ENCODE results near the gene UCHL1.

UCHL1 gene

DNA sequence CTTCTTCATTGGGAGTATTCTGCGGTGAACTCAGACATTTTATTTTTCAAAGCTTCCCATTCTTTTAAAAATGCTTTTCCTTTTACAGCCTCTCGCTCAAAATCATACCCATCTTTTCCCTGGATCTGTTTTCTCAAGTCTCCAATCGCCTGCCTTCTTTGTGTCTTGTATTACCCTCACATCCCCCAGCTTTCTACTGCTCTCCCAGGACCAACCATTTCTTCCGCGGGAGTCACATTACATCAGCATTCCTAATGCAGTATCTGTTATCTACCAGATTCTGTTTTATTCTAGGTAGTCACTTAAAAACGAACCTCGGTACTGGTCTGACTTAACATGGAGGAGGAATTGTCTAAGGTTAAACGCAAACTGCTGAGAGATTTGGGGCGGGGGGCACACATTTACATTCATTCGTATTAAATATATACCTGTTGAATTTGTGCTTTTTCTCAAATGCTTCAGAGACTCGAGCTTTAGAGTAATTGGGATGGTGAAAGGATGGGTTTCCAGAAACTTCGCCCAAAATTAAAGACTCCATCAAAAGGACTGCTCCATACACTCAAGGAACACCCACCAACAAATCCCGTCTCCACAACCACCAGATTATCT is 493 bp upstream of the UCHL1 start:
- TF ChIP-seq, protein P1, sequence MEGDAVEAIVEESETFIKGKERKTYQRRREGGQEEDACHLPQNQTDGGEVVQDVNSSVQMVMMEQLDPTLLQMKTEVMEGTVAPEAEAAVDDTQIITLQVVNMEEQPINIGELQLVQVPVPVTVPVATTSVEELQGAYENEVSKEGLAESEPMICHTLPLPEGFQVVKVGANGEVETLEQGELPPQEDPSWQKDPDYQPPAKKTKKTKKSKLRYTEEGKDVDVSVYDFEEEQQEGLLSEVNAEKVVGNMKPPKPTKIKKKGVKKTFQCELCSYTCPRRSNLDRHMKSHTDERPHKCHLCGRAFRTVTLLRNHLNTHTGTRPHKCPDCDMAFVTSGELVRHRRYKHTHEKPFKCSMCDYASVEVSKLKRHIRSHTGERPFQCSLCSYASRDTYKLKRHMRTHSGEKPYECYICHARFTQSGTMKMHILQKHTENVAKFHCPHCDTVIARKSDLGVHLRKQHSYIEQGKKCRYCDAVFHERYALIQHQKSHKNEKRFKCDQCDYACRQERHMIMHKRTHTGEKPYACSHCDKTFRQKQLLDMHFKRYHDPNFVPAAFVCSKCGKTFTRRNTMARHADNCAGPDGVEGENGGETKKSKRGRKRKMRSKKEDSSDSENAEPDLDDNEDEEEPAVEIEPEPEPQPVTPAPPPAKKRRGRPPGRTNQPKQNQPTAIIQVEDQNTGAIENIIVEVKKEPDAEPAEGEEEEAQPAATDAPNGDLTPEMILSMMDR (IDR thresholded peaks at IDR 0.05; ENCODE audit: low read depth, low read length), result no peak
- peak overlapping the region; percentile 81 for H3K4me3 ChIP-seq (ENCODE audit: low read depth, low read length)
- in situ Hi-C loops (cut with HindIII; ENCODE audit: low sequenced_read_pairs), result no loop called here
- DNase-seq (ENCODE audit: low read depth, low spot score), result peak; percentile 61

DNA sequence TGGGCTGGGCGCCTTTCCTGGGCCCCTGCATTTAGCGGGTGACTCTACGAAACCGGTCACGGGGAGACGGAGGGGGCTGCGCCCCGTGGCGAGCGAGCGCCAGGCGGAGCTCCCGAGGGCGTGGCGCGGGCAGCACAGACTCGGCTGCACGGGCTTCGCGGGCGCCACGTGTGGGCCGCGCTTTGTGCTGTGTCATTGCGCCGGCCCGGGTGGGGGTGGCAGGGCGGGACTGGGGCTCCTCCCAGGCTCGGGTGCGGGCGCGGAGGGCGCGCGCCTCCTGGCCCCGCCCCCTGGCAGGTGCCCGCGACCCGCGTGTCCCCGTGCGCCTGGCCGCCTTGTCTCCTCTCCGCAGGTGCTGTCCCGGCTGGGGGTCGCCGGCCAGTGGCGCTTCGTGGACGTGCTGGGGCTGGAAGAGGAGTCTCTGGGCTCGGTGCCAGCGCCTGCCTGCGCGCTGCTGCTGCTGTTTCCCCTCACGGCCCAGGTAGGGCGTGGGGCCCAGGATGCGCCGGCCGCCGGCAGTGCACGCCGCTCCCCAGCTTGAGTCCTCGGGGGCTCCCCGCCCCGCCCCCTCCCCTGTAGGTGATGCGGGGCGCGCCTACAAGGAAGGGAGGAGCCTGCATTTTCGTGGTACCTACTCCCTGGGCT is 651 bp downstream of the UCHL1 start:
- DNase-seq (ENCODE audit: low read depth, low spot score), result peak; percentile 48
- TF ChIP-seq, protein P1 (IDR thresholded peaks at IDR 0.05; ENCODE audit: low read depth, low read length), result no peak
- in situ Hi-C loops (cut with HindIII; ENCODE audit: low sequenced_read_pairs), result no loop called here
- H3K4me3 ChIP-seq (ENCODE audit: low read depth, low read length), result peak overlapping the region; percentile 81

DNA sequence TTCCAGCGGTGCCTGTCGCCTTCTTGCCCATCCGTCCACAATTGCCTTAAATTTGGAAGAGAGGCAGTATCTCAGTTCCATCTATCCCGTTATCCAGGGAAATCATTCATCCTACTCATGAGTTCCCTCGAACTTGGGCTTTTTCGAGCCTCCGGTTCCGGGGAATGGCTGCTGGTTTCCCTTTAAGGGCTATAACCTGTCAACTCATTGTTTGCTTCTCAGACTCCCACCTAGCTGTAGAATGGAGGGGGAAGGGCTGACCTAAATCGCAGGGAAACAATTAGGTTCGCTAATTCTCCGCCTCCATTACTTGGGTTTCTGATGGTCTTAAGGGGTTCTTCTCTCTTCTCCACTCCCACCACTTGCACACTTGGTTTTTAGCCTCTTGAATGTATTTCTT is 1.2 kb downstream of the UCHL1 start:
- DNase-seq (ENCODE audit: low read depth, low spot score), result no peak
- in situ Hi-C loops (cut with HindIII; ENCODE audit: low sequenced_read_pairs), result no loop called here

DNA sequence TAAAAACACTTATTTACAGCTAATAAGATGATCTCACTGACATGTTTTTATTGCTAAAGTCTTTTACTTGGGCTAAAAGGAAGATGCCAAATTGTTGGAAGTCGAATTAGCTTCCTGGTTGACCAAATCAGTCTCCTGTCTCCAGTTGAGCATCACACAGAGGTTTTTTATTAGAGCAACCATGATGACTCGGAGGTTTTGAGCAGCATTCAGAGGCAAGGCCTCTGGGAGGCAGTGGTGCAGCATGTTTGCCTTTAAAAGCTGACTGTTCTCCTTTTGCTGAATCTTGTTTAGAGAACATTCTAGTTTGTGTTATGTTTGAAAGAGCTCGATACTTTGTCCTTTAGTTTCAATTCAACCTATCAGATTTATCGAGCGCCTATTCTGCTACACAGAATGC is 2.1 kb downstream of the UCHL1 start:
- in situ Hi-C loops (cut with HindIII; ENCODE audit: low sequenced_read_pairs), result no loop called here
- DNase-seq (ENCODE audit: low read depth, low spot score), result peak; percentile 76
- TF ChIP-seq, protein P1 (IDR thresholded peaks at IDR 0.05; ENCODE audit: low read depth, low read length), result peak; percentile 50
- H3K4me3 ChIP-seq (ENCODE audit: low read depth, low read length), result peak overlapping the region; percentile 3

More for the DNA sequence above, 1.2 kb downstream of the UCHL1 start:
- peak overlapping the region; percentile 81 for H3K4me3 ChIP-seq (ENCODE audit: low read depth, low read length)
- TF ChIP-seq, protein P1 (IDR thresholded peaks at IDR 0.05; ENCODE audit: low read depth, low read length), result no peak

DNA sequence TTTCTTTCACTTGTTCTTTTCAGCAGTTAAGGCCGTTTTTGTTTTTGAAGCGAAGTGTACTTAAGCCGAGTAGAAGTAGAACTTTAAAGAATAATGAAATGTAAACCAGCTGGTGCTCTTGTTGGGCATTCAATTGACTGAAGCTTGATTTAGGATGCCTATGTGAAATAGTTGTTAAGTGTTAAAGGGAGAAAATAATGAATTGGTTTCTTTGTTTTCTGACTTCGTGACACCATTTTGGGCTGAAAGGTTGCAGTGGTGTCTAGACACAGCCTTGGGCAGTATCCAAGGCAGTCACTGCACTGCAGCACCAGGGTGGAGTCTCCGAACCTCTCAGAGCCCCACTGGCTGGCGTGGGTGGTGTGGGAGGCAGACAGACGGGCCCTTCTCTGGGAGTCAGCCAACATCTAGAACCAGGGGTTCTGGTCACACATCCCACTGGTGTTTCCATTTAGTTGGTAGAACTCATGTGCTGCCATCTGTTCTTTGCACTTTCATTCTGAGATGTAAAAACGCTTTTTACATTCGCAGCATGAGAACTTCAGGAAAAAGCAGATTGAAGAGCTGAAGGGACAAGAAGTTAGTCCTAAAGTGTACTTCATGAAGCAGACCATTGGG is 3.5 kb downstream of the UCHL1 start:
- no peak overlapping the region for H3K4me3 ChIP-seq (ENCODE audit: low read depth, low read length)
- in situ Hi-C loops (cut with HindIII; ENCODE audit: low sequenced_read_pairs), result no loop called here
- DNase-seq (ENCODE audit: low read depth, low spot score), result no peak
- TF ChIP-seq, protein P1 (IDR thresholded peaks at IDR 0.05; ENCODE audit: low read depth, low read length), result no peak

DNA sequence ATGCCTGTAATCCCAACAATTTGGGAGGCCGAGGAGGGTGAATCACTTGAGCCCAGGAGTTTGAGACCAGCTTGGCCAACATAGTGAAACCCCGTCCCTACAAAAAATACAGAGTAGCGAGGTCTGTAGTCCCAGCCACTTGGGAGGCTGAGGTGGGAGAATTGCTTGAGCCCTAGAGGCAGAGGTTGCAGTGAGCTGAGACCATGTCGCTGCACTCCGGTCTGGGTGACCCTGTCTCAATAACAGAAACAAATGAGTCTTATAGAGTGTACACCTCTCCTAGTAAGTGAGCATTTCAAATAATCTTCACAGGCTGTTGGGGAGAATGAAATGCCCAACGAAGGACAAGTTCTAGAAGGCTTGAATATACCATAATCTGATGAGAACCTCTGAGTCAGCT is 5.5 kb downstream of the UCHL1 start:
- no peak for DNase-seq (ENCODE audit: low read depth, low spot score)
- H3K4me3 ChIP-seq (ENCODE audit: low read depth, low read length), result no peak overlapping the region
- in situ Hi-C loops (cut with HindIII; ENCODE audit: low sequenced_read_pairs), result no loop called here
- TF ChIP-seq, protein P1 (IDR thresholded peaks at IDR 0.05; ENCODE audit: low read depth, low read length), result no peak

Data from astrocyte of the spinal cord (primary cell).